Pericardium fibroblast (primary cell): ENCODE data around the gene TMEM129. TPM values are rescaled to one million over a fixed set of nuclear protein-coding genes. Genes with fewer than 3 reads are reported as not detected.

ENCODE experiments used
- total RNA-seq: library from RNA; depleted of rRNA; stranded (reverse); fragments of >200 nt; gene quantifications from 2 replicates; pipeline ENCODE4 v1.2.3, GENCODE V29; 2015

TMEM129 gene, protein sequence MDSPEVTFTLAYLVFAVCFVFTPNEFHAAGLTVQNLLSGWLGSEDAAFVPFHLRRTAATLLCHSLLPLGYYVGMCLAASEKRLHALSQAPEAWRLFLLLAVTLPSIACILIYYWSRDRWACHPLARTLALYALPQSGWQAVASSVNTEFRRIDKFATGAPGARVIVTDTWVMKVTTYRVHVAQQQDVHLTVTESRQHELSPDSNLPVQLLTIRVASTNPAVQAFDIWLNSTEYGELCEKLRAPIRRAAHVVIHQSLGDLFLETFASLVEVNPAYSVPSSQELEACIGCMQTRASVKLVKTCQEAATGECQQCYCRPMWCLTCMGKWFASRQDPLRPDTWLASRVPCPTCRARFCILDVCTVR
- total RNA-seq, result 51.0 and 71.2 TPM in 2 replicates

DNA sequence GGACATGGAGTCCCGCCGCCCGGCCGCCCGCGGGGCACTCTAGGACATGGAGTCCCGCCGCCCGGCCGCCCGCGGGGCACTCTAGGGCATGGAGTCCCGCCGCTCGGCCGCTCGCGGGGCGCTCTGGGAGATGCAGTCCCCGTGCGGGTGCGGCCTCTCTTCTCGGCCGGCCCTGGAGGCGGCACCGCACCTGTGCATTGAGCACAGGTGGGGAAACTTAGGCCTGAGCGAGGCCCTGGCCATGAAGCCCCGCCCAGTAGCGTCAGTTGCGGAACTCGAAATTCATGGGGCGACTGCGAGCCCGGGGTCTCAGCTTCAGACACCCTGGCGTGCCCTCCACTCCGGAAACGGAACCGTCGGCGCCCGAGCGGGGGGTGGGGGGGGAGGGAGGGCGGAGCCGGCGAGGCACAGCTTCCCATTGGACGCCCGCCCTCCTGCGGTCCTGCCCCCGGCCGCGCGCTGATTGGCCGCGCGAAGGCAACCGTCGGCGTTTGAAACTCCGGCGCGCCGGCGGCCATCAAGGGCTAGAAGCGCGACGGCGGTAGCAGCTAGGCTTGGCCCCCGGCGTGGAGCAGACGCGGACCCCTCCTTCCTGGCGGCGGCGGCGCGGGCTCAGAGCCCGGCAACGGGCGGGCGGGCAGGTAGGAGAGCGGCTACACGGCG is at the start of gene TMEM129, which contains the start of gene TACC3:
TSS of gene TMEM129 (minus strand) at position 321 of the 663 bp plus-strand sequence. CDS start 486 bp downstream, outside the sequence.
TSS of gene TACC3 (plus strand) at position 519 of the 663 bp plus-strand sequence. CDS start 1,901 bp downstream, outside the sequence.

DNA sequence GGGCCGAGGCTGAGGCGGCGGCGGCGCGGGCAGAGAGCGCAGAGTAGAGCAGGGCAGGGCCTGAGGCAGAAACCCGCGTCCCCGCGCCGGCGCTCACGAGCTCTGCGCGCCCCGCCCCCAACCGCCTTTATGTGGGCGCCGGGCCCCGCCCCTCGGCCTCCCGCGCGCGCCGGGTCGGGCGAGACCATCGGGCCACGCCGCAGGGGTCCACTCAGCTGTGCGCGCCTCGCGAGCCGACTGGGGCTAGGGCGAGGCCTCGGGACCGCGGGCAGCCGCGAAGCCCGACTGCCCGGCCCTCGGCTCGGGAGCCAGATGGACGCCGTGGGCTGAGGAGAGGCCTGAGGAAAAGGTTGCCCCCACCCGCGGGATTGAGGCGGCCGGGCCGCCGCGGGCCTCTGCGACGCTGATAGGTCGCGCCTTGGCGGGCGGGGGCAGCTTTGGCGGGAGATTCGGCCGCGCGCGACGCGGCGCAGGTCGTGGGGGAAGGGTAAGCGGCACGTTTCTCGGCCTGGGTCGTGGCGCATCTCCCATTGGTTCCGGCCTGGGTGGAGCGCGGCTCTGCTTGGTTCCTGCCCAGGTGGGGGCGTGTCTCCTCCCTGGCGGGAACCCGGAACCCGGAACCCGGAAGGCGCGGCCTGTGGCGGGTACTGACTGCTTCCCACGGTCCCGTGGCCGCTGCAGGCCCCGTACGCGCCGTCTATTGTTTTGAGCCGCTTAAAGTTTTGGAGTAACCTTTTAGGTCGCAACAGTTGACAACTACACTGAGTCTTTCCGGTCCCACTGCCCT is 8.7 kb downstream of the TMEM129 start, which contains the start of gene SLBP:
TSS of gene SLBP (minus strand) at position 104 of the 787 bp plus-strand sequence. CDS start 131 bp downstream, outside the sequence.

DNA sequence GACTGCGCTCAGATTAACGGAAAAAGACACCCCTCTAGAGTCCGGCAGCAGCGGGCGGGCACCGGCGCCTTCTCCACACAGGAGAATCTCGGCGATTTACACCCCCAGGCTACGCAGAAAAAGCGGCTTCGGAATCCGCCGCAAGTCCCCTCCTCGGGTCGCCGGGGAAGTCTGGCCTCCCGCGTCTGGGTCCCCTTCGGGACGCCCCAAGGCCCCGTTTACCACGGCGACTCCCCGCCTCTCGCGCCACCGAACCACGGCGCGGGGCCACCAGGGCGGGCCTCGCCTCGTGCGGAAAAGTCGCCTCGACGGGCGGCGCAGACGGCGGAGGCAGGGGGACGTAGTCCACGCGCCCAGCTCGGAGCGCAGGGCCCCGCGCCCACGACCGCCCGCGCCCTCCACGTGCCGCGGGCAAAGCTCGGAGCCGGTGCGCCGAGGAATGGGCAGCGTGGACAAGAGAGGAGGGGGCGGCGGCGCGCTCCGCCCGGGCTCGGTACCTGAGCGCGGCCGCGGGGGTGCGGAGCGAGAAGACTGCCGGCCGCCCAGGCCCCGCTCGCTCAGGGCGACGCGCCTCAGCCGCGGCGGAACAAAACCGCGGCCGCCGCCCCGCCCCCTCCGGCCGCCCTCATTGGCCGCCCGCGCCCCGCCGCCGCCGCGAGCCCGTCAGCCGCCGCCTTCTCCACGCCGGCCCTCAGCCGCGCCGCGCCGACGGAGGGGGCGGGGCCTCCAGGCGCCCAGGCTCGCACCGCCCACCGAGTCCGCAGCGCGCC is 37.2 kb downstream of the TMEM129 start, which contains the start of gene FAM53A:
TSS of gene FAM53A (minus strand) at position 578 of the 770 bp plus-strand sequence. CDS start 15,572 bp downstream, outside the sequence.

Other genes starting within 250 kb of the TMEM129 start
- 3.3 and 7.8 TPM in 2 replicates for gene FAM53A, start 37.0 kb downstream of the TMEM129 start, total RNA-seq
- gene SLBP, start 9.0 kb downstream of the TMEM129 start, total RNA-seq, result 52.3 and 80.5 TPM in 2 replicates
- gene TACC3, start 198 bp upstream of the TMEM129 start, total RNA-seq, result 1.9 and 2.8 TPM in 2 replicates
- gene FGFR3, start 72.0 kb upstream of the TMEM129 start, total RNA-seq, result 1.2 and 2.2 TPM in 2 replicates
- 32.2 and 34.7 TPM in 2 replicates for gene LETM1, start 134.8 kb upstream of the TMEM129 start, total RNA-seq
- gene NSD2, start 150.1 kb upstream of the TMEM129 start, total RNA-seq, result 12.3 and 20.9 TPM in 2 replicates